Trophoblast cell (in vitro differentiated cells and primary cell): ENCODE measurements around the gene TMEM179.
"Not testable (repeated sequence)": the region's sequence is repeated elsewhere in the genome, so short reads cannot be mapped to it uniquely, and the experiment has no call there.

Experiments used
- DNase-seq, 2 donors: peaks; one replicate each; pipeline ENCODE4 v3.0.0-alpha.2; 2016
- H2AFZ ChIP-seq: 2 replicates; pipeline ENCODE4 v1.6.1; 2013; ENCODE audit warnings: low read length, moderate library complexity, mild to moderate bottlenecking; ENCODE audit not compliant: insufficient read depth, poor library complexity
- H2AK5ac ChIP-seq: 2 replicates; pipeline ENCODE4 v1.6.1; 2013; ENCODE audit warnings: mild to moderate bottlenecking, low read length
- H2BK120ac ChIP-seq: 2 replicates; pipeline ENCODE4 v1.6.1; 2013; ENCODE audit warnings: low read length, mild to moderate bottlenecking, moderate library complexity; ENCODE audit not compliant: insufficient read depth, poor library complexity
- H2BK12ac ChIP-seq: 2 replicates; pipeline ENCODE4 v1.6.1; 2013; ENCODE audit warnings: mild to moderate bottlenecking, low read length, moderate library complexity
- H2BK5ac ChIP-seq: 2 replicates; pipeline ENCODE4 v1.6.1; 2013; ENCODE audit warnings: low read length, low read depth, moderate library complexity, mild to moderate bottlenecking; ENCODE audit not compliant: poor library complexity
- H3K14ac ChIP-seq: 2 replicates; pipeline ENCODE4 v1.6.1; 2013; ENCODE audit warnings: mild to moderate bottlenecking, low read length
- H3K18ac ChIP-seq: 2 replicates; pipeline ENCODE4 v1.6.1; 2013; ENCODE audit warnings: mild to moderate bottlenecking, low read length
- H3K23ac ChIP-seq: 2 replicates; pipeline ENCODE4 v1.6.1; 2013; ENCODE audit warnings: low read length
- H3K27ac ChIP-seq: 2 replicates; pipeline ENCODE4 v1.5.1; 2013; ENCODE audit warnings: low read depth, mild to moderate bottlenecking, inconsistent platforms, low read length, moderate library complexity
- H3K27me3 ChIP-seq: 2 replicates; pipeline ENCODE4 v1.6.1; 2013; ENCODE audit warnings: inconsistent platforms, mild to moderate bottlenecking, low read length, moderate library complexity; ENCODE audit not compliant: insufficient read depth
- H3K36me3 ChIP-seq, 2 experiments: 1 replicate in 1 of 2; 2 replicates in 1 of 2; pipeline ENCODE4 v1.6.1; 2013; ENCODE audit warnings: low read length in 2 of 2, mild to moderate bottlenecking in 2 of 2, moderate library complexity in 1 of 2; ENCODE audit not compliant: insufficient read depth in 2 of 2, control insufficient read depth in 1 of 2
- H3K4ac ChIP-seq: 2 replicates; pipeline ENCODE4 v1.6.1; 2013; ENCODE audit warnings: low read depth, mild to moderate bottlenecking, low read length, moderate library complexity
- H3K4me1 ChIP-seq, 2 experiments: 1 replicate in 1 of 2; 2 replicates in 1 of 2; pipeline ENCODE4 v1.6.1; 2013; ENCODE audit warnings: low read length in 2 of 2, mild to moderate bottlenecking in 2 of 2, moderate library complexity in 1 of 2; ENCODE audit not compliant: insufficient read depth in 2 of 2, control insufficient read depth in 1 of 2
- H3K4me2 ChIP-seq: 2 replicates; pipeline ENCODE4 v1.6.1; 2013; ENCODE audit warnings: inconsistent platforms, mild to moderate bottlenecking, low read length, moderate library complexity
- H3K4me3 ChIP-seq: 2 replicates; pipeline ENCODE4 v1.5.1; 2013; ENCODE audit warnings: mild to moderate bottlenecking, low read depth, low read length, inconsistent platforms
- H3K79me1 ChIP-seq: one replicate; pipeline ENCODE4 v1.6.1; 2013; ENCODE audit warnings: low read length
- H3K79me2 ChIP-seq: 2 replicates; pipeline ENCODE4 v1.6.1; 2013; ENCODE audit warnings: low read length, mild to moderate bottlenecking; ENCODE audit not compliant: control insufficient read depth, insufficient read depth, poor library complexity
- H3K9ac ChIP-seq: 2 replicates; pipeline ENCODE4 v1.6.1; 2013; ENCODE audit warnings: mild to moderate bottlenecking, low read length
- H3K9me3 ChIP-seq: 2 replicates; pipeline ENCODE4 v1.6.1; 2013; ENCODE audit warnings: low read depth, mild to moderate bottlenecking, control low read depth, inconsistent platforms, low read length; ENCODE audit not compliant: insufficient read depth
- H4K12ac ChIP-seq: 2 replicates; pipeline ENCODE4 v1.6.1; 2013; ENCODE audit warnings: low read depth, mild to moderate bottlenecking, low read length, moderate library complexity
- H4K8ac ChIP-seq: 2 replicates; pipeline ENCODE4 v1.6.1; 2013; ENCODE audit warnings: low read depth, mild to moderate bottlenecking, low read length, moderate library complexity
- H4K91ac ChIP-seq: one replicate; pipeline ENCODE4 v1.6.1; 2013; ENCODE audit warnings: low read depth, mild to moderate bottlenecking, low read length, moderate library complexity
- WGBS: extraction: QIAGEN DNeasy Blood & Tissue Kit; methylation state at CpG from one replicate; pipeline ENCODE4 v1.1.7; 2013; ENCODE audit warnings: missing lambda C conversion rate; ENCODE audit not compliant: insufficient read length, insufficient coverage; ENCODE audit errors: extremely low coverage; 5-methylcytosine and 5-hydroxymethylcytosine counted together

TMEM179 gene

GRCh38 chr14:104638927-104639450, 34.4 kb upstream of the TMEM179 start:
- no peak overlapping the region for H4K91ac ChIP-seq
- DNase-seq: no peak
- H2BK120ac ChIP-seq: no peak overlapping the region
- H3K9ac ChIP-seq: no peak overlapping the region
- no peak overlapping the region for H2BK5ac ChIP-seq
- no peak overlapping the region for H3K27ac ChIP-seq
- H2AK5ac ChIP-seq: no peak overlapping the region
- no peaks in the 10 kb centered on the region for H3K36me3 ChIP-seq
- H3K79me2 ChIP-seq: no peaks in the 10 kb centered on the region
- no peak overlapping the region for H3K4ac ChIP-seq
- H3K14ac ChIP-seq: no peak overlapping the region
- H3K79me1 ChIP-seq: no peaks in the 10 kb centered on the region
- no peak overlapping the region for H2BK12ac ChIP-seq
- no peak overlapping the region for H3K4me2 ChIP-seq
- no peak overlapping the region for H3K4me3 ChIP-seq
- no CpG with 5 or more reads among the region's 13 CpGs for WGBS
- H3K4me1 ChIP-seq: no peaks in the 10 kb centered on the region
- H4K8ac ChIP-seq: no peak overlapping the region
- no peak overlapping the region for H2AFZ ChIP-seq
- H3K9me3 ChIP-seq: no peaks in the 10 kb centered on the region
- H3K18ac ChIP-seq: no peak overlapping the region
- H4K12ac ChIP-seq: no peak overlapping the region
- no peaks in the 10 kb centered on the region for H3K27me3 ChIP-seq
- no peak overlapping the region for H3K23ac ChIP-seq

- H3K79me2 ChIP-seq: no peaks in the 10 kb centered on the region
- no peak overlapping the region for H3K4ac ChIP-seq
- no peak overlapping the region for H4K12ac ChIP-seq
- H3K18ac ChIP-seq: no peak overlapping the region
- H3K36me3 ChIP-seq: no peaks in the 10 kb centered on the region
- H3K4me2 ChIP-seq: no peak overlapping the region
- no peak overlapping the region for H3K14ac ChIP-seq
- no peaks in the 10 kb centered on the region for H3K27me3 ChIP-seq
- no peak overlapping the region for H2AK5ac ChIP-seq
- no peaks in the 10 kb centered on the region for H3K4me1 ChIP-seq
- no peak overlapping the region for H2BK120ac ChIP-seq
- H3K9ac ChIP-seq: no peak overlapping the region
- no peak for DNase-seq
- no CpG with 5 or more reads among the region's 12 CpGs for WGBS
- no peak overlapping the region for H3K27ac ChIP-seq
- H2AFZ ChIP-seq: no peak overlapping the region
- no peaks in the 10 kb centered on the region for H3K9me3 ChIP-seq
- no peak overlapping the region for H3K23ac ChIP-seq
- no peaks in the 10 kb centered on the region for H3K79me1 ChIP-seq
- H4K8ac ChIP-seq: no peak overlapping the region
- no peak overlapping the region for H2BK5ac ChIP-seq
- H3K4me3 ChIP-seq: no peak overlapping the region
- no peak overlapping the region for H4K91ac ChIP-seq
- no peak overlapping the region for H2BK12ac ChIP-seq
Observed at GRCh38 chr14:104638190-104638589, 33.6 kb upstream of the TMEM179 start.

GRCh38 chr14:104637546-104638003, 33.0 kb upstream of the TMEM179 start:
- no peak overlapping the region for H4K12ac ChIP-seq
- H3K14ac ChIP-seq: no peak overlapping the region
- H3K27ac ChIP-seq: no peak overlapping the region
- H2BK12ac ChIP-seq: no peak overlapping the region
- H3K36me3 ChIP-seq: no peaks in the 10 kb centered on the region
- no peak overlapping the region for H2AFZ ChIP-seq
- no peak overlapping the region for H3K4me3 ChIP-seq
- no CpG with 5 or more reads among the region's 5 CpGs for WGBS
- no peak overlapping the region for H3K9ac ChIP-seq
- no peak overlapping the region for H3K23ac ChIP-seq
- no peak overlapping the region for H4K91ac ChIP-seq
- DNase-seq: no peak
- no peak overlapping the region for H3K18ac ChIP-seq
- H2BK120ac ChIP-seq: no peak overlapping the region
- no peak overlapping the region for H2AK5ac ChIP-seq
- no peaks in the 10 kb centered on the region for H3K79me2 ChIP-seq
- H2BK5ac ChIP-seq: no peak overlapping the region
- H3K4ac ChIP-seq: no peak overlapping the region
- H3K27me3 ChIP-seq: no peaks in the 10 kb centered on the region
- no peaks in the 10 kb centered on the region for H3K79me1 ChIP-seq
- no peak overlapping the region for H3K4me2 ChIP-seq
- H3K4me1 ChIP-seq: no peaks in the 10 kb centered on the region
- no peaks in the 10 kb centered on the region for H3K9me3 ChIP-seq
- H4K8ac ChIP-seq: no peak overlapping the region

GRCh38 chr14:104636846-104637545, 32.4 kb upstream of the TMEM179 start:
- not testable (repeated sequence) for H3K4me2 ChIP-seq, H3K79me2 ChIP-seq, H2BK5ac ChIP-seq, H2BK120ac ChIP-seq, H3K27ac ChIP-seq, H3K4ac ChIP-seq, H3K4me1 ChIP-seq, H2AFZ ChIP-seq, H4K12ac ChIP-seq, H3K27me3 ChIP-seq, H3K14ac ChIP-seq, H3K36me3 ChIP-seq, H2AK5ac ChIP-seq, H2BK12ac ChIP-seq, H4K91ac ChIP-seq, H3K23ac ChIP-seq, H4K8ac ChIP-seq, H3K4me3 ChIP-seq, H3K79me1 ChIP-seq, H3K18ac ChIP-seq, DNase-seq, H3K9me3 ChIP-seq, H3K9ac ChIP-seq
- WGBS: no CpG with 5 or more reads among the region's 39 CpGs
